ENCODE results near the gene FAM168A.

DNA sequence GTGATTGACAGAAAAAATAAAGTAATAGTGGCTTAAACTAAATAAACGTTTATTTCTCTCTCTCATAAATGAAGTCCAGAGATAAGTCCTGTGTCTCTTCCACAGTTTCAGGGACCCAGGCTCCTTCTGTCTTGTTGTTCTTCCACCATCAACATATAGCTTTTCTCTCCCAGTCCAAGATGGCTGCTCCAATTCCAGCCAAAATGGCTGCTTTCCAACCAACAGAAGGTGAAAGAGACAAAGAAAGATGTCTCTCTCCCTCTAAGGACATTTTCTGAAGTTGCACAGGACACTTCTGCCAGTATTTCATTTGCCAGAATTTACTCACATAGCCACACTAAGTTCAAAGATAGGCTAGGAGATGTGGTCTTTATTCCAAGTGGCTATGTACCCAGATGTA is 39.1 kb upstream of the FAM168A start:
- TF ChIP-seq, protein P1, sequence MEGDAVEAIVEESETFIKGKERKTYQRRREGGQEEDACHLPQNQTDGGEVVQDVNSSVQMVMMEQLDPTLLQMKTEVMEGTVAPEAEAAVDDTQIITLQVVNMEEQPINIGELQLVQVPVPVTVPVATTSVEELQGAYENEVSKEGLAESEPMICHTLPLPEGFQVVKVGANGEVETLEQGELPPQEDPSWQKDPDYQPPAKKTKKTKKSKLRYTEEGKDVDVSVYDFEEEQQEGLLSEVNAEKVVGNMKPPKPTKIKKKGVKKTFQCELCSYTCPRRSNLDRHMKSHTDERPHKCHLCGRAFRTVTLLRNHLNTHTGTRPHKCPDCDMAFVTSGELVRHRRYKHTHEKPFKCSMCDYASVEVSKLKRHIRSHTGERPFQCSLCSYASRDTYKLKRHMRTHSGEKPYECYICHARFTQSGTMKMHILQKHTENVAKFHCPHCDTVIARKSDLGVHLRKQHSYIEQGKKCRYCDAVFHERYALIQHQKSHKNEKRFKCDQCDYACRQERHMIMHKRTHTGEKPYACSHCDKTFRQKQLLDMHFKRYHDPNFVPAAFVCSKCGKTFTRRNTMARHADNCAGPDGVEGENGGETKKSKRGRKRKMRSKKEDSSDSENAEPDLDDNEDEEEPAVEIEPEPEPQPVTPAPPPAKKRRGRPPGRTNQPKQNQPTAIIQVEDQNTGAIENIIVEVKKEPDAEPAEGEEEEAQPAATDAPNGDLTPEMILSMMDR (optimal IDR thresholded peaks at IDR 0.05 in 1 of 3, IDR thresholded peaks at IDR 0.05 in 1 of 3, conservative IDR thresholded peaks at IDR 0.05 in 1 of 3; ENCODE audit: extremely low read depth in 1 of 3, insufficient read depth in 2 of 3, low read length in 3 of 3), result no peak
- TF ChIP-seq EZH2 (IDR thresholded peaks at IDR 0.05; ENCODE audit: low read length), result no peak

All from keratinocyte (primary cell).